ENCODE measurements around the gene KCNMA1.

The KCNMA1 gene

DNA sequence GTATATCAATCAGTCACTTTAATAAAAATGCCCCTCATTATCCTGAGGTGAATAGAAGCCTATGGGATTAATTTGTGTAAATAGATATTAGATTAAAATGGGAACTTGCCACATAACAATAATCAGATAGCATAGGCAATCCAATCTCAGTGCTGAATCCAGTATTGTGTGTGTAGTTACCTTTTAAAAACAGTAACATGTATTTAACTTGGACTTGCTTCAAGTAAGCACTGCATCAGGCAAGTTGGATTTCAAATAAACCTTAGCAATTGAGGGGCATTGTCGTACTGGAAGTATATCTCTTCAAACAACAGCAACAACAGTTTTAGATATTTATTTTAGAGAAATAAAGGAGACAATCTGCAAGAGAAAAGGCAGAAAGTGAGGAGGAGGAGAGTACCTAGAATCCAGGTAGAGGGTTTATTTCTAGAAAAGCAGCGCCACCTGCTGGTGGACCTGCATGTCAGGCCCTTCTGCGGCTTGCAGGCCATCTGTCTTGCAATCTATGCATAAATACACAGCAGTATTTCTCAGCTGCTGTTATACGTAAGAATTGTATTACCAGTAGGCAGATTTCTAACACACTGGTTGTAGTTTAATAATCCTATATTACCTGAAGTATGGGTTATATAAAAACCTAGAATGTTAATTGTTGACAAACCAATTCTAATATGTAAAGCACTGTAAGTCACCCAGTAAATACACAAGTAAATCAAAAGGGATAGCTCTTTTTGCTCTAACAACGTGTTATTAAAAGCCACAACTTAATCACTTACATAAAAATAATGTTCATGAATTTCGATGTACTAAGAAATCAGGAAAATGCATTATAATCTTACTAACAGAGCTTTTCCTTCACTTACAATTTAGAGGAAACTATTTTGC is 652.8 kb downstream of the KCNMA1 start:
- peak; percentile 70 for DNase-seq

- no peak for DNase-seq
These were observed 654.0 kb downstream of the KCNMA1 start for GRCh38 chr10:76983624-76984023.

DNA sequence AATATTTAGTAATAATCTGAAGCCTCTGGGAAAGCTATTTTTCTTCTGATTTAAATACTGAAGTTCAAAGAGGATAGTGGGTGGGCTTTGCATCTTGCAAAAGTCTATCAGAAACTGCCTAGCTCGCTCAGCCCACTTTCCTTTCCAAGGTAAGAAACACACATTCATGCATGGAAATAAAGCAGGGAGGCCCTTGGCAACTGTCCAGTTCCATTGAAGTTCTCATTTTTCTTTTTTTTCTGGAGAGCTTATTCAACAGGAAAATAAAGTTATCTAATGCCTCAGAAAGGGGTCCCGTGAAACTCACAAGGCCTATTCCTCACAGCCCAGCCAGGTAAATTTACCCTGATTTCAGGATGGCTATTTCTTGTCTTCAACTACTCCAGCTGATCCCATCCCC is 654.9 kb downstream of the KCNMA1 start:
- no peak for DNase-seq

- no peak for DNase-seq
These were observed 656.4 kb downstream of the KCNMA1 start for GRCh38 chr10:76981251-76981650.

DNA sequence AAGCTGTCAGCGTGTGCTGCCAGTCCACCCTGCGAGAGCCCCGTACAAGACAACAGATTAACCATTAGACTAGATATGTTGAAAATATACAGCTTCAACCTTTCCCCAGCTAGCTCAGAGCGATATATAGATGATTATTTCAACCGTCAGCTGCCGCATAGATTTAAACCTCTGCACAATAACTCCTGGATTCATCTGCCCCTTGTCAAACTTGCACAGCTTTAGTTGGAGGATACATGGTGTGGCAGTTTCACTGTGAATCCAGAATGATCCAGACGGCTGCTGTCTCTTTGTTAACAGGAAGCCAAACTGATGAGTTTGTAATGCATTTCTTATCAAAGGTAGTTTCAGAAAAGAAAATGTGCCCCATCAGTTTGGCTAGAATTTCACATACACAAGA is 659.7 kb downstream of the KCNMA1 start:
- DNase-seq, result no peak

GRCh38 chr10:76977046-76977445 is 660.6 kb downstream of the KCNMA1 start:
- DNase-seq, result no peak

DNA sequence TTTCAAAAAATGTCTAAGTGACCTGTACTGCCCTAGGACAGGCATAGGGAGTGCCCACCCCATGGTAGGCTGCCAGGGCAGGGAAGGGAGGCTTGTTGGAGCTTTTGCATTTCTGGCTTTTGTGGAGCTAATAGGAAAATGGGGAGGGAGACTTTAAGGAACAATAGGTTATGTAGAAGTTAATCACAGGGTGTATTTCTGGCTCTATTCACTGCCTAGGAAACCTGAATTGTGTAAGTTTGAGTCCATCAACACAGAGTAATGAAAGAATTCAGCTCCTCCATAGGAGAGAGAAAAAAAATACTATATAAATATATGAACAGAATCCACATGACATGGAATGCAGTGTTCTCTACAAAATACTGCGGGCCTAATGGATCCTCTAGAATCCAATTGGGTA is 661.5 kb downstream of the KCNMA1 start:
- DNase-seq, result no peak

- no peak for DNase-seq
These were observed 662.5 kb downstream of the KCNMA1 start for GRCh38 chr10:76975126-76975525.

DNA sequence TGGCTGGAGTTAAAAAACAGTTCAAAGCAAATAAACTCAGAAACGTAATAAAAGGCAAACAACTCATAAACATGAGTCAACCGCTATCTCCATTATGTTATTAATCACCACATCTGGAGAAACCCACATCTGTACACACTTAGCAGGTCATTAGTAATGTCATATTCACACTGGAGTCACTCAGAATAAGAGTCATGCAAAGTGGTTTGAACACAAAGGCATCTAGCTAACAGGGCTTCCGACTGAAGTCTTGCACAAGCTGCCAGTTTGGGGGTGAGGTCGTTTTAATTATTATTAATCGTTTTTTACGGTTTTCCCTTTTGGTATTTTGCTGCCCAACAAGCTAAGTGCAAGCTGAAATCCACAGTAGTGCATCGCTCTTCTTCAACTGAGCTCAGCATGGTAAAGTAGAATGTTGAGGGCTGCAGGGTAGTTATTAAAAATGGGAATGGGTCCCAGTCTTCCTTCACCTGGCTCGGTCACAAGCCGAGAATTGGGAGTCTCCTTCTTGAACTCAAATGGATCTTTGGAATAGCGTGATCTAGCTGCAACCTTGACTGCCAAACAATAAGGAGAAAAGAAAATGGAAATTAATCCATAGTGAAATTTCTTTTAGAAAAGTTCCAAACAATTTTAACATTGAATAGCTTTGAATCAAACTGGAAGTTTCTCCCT is 663.5 kb downstream of the KCNMA1 start:
- no peak for DNase-seq

GRCh38 chr10:76973091-76974016 is 664.3 kb downstream of the KCNMA1 start:
- no peak for DNase-seq

GRCh38 chr10:76972541-76972940 is 665.1 kb downstream of the KCNMA1 start:
- no peak for DNase-seq

- DNase-seq, result no peak
These were observed 665.9 kb downstream of the KCNMA1 start for GRCh38 chr10:76971547-76972170.

DNA sequence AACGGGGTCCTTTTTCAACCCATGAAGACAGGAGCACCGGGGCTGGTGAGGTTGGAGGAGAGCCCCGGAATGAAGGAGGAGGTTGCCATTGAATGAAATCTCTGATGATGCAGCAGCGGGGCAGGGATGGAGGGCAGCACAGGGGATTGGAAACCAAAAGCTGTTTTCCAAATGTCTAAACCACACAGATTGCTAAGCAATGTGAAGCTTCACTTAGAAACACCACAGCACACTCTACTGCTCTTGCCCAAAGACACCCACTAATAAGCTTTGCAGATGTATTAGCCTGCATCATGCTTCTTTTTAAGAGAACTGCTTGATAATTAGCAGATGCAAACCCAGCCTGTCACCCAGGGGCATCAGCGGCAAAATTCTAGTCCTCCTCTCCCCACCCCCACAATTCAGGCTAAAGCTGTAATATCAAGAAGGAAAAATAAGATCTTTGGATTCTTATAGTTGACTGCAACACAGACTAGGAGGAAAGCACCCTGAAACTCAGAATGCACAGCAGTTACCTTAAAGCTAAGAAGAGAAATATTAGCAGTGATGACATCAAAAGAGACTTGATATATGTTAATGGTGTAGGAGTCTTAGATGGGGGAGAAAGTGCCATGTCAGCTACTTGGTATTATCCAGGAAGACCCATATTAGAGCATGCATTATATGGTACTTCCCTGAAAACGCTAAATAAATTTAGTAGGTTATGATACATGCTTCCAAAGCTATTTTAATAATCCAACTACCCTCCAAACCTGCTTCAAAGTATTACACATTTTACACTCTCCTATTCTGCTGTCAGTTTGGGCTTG is 666.7 kb downstream of the KCNMA1 start:
- DNase-seq, result no peak

GRCh38 chr10:76969366-76969948 is 668.2 kb downstream of the KCNMA1 start:
- DNase-seq, result no peak

DNA sequence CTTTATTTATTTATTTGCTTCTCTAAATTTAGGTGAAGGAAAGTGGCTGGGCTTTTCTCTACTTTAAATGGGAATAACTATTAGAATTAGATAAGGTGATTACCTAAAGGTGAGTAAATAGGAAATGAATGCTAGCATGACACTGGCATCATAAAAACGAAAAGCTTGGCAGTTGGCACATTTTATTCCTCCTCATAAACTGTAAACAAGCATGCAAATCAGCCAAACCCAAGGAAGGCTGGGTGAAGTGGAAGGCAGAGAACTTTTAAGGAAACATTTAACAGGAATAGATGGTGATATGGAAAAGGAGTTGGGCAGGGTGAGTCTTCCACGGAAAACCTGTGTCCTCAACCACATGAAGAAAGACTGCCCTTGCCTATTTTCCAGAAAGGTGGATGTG is 669.1 kb downstream of the KCNMA1 start:
- DNase-seq, result no peak

- no peak for DNase-seq
These were observed 674.8 kb downstream of the KCNMA1 start for GRCh38 chr10:76962851-76963250.

GRCh38 chr10:76961841-76962240 is 675.8 kb downstream of the KCNMA1 start:
- DNase-seq, result no peak

DNA sequence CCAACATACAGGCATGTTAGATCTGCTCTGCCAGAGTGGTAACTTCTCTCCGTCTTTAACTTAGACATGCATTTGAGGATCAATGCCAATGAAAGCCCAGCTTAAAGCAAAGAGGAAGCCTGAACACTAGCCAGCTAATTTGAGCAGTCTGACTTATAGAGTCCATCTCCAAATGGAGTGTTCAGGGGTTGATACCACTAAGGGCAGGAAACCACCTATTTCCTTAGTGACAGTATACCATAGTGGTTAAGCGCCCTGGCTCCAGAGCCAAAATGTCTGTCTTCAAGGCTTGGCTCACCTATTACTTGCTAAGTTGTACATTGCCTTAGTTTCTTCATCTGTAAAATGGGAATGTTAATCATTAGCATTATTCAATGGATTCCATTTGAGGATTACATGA is 678.5 kb downstream of the KCNMA1 start:
- no peak for DNase-seq

GRCh38 chr10:76954838-76955237 is 682.8 kb downstream of the KCNMA1 start:
- no peak for DNase-seq

DNA sequence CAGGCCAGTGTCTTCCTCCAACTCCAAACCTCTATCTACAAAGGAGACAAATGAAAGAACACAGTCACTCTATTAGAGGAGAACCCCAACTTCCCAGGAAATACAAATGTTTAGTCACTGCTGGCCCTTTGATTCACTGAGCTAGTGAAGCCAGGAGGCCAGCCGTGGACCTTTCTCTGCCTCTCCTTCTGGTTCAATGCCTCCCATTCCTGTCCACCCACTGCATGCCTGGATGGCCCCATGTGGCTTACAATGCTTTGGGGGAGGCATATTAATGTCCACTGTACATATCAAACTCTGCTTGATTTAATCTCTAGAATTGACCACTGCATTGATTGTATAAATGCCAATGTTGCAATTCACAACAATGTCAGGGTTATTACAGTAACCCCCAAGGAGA is 687.3 kb downstream of the KCNMA1 start:
- DNase-seq, result no peak

DNA sequence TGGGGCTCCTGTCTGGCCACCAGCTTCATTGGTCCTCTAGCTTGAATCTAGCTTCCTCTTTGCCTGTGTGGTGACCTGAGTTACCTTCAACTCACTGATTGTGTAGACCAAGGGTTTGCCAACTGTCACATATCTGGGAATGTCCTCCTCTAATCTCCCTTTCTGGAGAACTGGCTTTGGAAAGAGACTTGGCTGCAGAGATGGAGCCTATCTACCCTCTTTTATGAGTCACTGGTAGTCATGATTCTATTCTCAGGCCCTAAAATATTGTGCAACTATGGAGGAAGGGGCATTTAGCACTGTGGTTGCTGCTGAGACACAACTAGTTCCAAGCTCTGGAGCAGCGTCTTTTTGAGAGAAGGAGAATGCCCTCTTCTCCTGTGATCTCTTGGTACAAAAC is 691.3 kb downstream of the KCNMA1 start:
- DNase-seq, result no peak

DNA sequence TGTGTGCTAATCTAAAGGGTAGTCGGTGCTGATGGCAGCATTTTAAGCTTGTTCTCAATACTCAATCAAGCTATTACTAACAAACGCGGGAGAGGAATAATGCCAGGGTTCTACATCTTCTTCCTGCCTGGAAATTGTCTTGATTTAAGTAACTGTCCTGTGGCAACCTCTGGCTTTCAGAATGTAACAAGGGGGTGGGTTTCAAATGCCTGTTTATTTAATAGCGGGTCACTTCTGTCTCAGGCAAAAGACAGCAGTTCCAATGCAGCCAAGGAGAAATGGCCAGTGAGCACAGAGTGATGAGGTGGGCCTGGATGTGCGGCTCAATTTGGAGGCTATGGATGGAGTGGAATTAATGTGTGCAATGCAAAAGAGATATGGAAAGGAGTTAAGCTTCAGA is 692.4 kb downstream of the KCNMA1 start:
- no peak for DNase-seq
